Astrocyte (in vitro differentiated cells and primary cell): ENCODE data around the gene AGO4.

Experiments used
- EZH2 ChIP-seq: IDR thresholded peaks from 2 replicates; pipeline ENCODE4 v1.6.1; 2012; ENCODE audit warnings: mild to moderate bottlenecking, low read length, inconsistent platforms; ENCODE audit not compliant: insufficient read depth
- TF ChIP-seq, protein P1 (sequence below): IDR thresholded peaks from 2 replicates; pipeline ENCODE4 v1.5.1; 2011; ENCODE audit warnings: low read depth, mild to moderate bottlenecking, inconsistent platforms, low read length, moderate library complexity; ENCODE audit not compliant: insufficient read depth

GRCh38 chr1:35844826-35845225 is 37.0 kb downstream of the AGO4 start:
- TF ChIP-seq, protein P1, sequence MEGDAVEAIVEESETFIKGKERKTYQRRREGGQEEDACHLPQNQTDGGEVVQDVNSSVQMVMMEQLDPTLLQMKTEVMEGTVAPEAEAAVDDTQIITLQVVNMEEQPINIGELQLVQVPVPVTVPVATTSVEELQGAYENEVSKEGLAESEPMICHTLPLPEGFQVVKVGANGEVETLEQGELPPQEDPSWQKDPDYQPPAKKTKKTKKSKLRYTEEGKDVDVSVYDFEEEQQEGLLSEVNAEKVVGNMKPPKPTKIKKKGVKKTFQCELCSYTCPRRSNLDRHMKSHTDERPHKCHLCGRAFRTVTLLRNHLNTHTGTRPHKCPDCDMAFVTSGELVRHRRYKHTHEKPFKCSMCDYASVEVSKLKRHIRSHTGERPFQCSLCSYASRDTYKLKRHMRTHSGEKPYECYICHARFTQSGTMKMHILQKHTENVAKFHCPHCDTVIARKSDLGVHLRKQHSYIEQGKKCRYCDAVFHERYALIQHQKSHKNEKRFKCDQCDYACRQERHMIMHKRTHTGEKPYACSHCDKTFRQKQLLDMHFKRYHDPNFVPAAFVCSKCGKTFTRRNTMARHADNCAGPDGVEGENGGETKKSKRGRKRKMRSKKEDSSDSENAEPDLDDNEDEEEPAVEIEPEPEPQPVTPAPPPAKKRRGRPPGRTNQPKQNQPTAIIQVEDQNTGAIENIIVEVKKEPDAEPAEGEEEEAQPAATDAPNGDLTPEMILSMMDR, result no peak
- TF ChIP-seq EZH2, result no peak
